Glutamatergic neuron (in vitro differentiated cells): ENCODE results near the gene JPH3. TPM values are rescaled to one million over a fixed set of nuclear protein-coding genes. Genes with fewer than 3 reads are reported as not detected.
A peak's percentile ranks its signal among the peaks of the same experiment; 100 is the strongest.

ENCODE experiments used
- DNase-seq: peaks from one replicate; pipeline ENCODE4 v3.0.0; 2022
- H3K27ac Mint-ChIP-seq: one replicate; pipeline ENCODE4 v1.8.0; 2020; ENCODE audit warnings: mild to moderate bottlenecking, mixed read lengths, inconsistent platforms; ENCODE audit not compliant: unreplicated experiment
- H3K27me3 Mint-ChIP-seq: one replicate; pipeline ENCODE4 v1.8.0; 2020; ENCODE audit warnings: mild to moderate bottlenecking, moderate library complexity, mixed read lengths, inconsistent platforms; ENCODE audit not compliant: unreplicated experiment
- H3K36me3 Mint-ChIP-seq: one replicate; pipeline ENCODE4 v1.8.0; 2020; ENCODE audit warnings: mild to moderate bottlenecking, mixed read lengths, inconsistent platforms; ENCODE audit not compliant: unreplicated experiment
- H3K4me1 Mint-ChIP-seq: one replicate; pipeline ENCODE4 v1.8.0; 2020; ENCODE audit warnings: mild to moderate bottlenecking, low read depth, mixed read lengths, inconsistent platforms; ENCODE audit not compliant: unreplicated experiment
- H3K4me3 Mint-ChIP-seq: one replicate; pipeline ENCODE4 v1.8.0; 2020; ENCODE audit warnings: mild to moderate bottlenecking, mixed read lengths, inconsistent platforms; ENCODE audit not compliant: unreplicated experiment
- H3K9me3 Mint-ChIP-seq: one replicate; pipeline ENCODE4 v1.8.0; 2020; ENCODE audit warnings: mild to moderate bottlenecking, moderate library complexity, mixed read lengths, inconsistent platforms; ENCODE audit not compliant: unreplicated experiment
- CTCF ChIP-seq: fragments of 200-600 bp; sonication (generic); IDR thresholded peaks from one replicate; pipeline ENCODE4 v1.5.0; 2021; ENCODE audit not compliant: partially characterized antibody, unreplicated experiment
- total RNA-seq: library from RNA; stranded (reverse); fragmentation: NEBNext Ultra II Directional; extraction: Animal tissue kit (Norgen Biotek cat#: 25700); gene quantifications from one replicate; pipeline ENCODE4 v1.2.1, GENCODE V29; 2021; ENCODE audit not compliant: unreplicated experiment

The JPH3 gene
- total RNA-seq, 1 donor from 2014 or later = 10.5 TPM

DNA sequence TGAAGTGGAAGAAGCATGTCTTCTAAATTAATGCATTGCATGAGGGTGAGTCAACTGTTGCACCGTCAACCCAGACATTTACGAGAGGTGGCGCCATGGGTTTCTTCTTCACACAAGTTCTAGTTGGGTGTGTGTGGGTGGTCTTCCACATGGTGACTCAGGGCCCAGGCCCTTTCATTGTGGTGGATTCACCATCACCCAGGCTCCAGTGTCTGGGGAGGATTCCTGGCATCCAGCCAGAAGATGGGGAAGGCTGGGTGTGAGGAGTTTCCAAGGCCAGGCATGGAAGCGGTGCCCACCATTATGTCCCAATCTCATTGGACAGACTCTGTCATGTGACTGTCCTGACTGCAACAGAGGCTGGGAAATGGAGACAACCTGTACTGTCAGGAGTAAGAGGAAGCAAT is 21.4 kb upstream of the JPH3 start:
- no peak for TF ChIP-seq CTCF
- peaks cover 11% of the 10 kb centered on the region for H3K4me1 Mint-ChIP-seq
- H3K27me3 Mint-ChIP-seq = peaks cover 8% of the 10 kb centered on the region
- no peak overlapping the region for H3K4me3 Mint-ChIP-seq
- no peaks in the 10 kb centered on the region for H3K36me3 Mint-ChIP-seq
- H3K9me3 Mint-ChIP-seq = no peaks in the 10 kb centered on the region
- DNase-seq = no peak
- no peak overlapping the region for H3K27ac Mint-ChIP-seq

DNA sequence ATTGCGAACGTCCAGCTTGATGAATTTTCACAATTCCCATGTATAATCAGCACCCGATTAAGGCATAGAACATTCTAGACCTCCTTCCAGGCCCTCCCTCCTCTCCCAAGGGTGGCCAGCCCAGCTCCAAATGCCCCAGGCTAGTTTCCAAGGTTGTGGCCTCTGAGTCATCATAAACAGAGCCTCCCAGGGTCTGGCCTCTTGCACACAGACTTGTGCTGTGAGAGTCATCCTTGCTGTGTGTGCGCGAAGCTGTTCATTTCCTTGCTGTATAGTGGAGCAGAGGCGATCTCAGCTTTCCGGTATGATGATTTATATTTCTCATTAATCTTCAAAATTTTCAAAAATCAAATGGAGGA is 20.5 kb upstream of the JPH3 start:
- peaks cover 13% of the 10 kb centered on the region for H3K27me3 Mint-ChIP-seq
- DNase-seq = no peak
- H3K27ac Mint-ChIP-seq = peak overlapping the region; percentile 34
- H3K4me3 Mint-ChIP-seq = no peak overlapping the region
- peaks cover 16% of the 10 kb centered on the region for H3K4me1 Mint-ChIP-seq
- H3K9me3 Mint-ChIP-seq = no peaks in the 10 kb centered on the region
- H3K36me3 Mint-ChIP-seq = no peaks in the 10 kb centered on the region
- no peak for TF ChIP-seq CTCF

GRCh38 chr16:87582216-87582965 is 19.9 kb upstream of the JPH3 start:
- Mint-ChIP-seq H3K27ac (peak overlapping the region; percentile 34), H3K4me3 (no peak overlapping the region), H3K9me3 (no peaks in the 10 kb centered on the region), H3K36me3 (no peaks in the 10 kb centered on the region), H3K4me1 (peaks cover 16% of the 10 kb centered on the region), H3K27me3 (peaks cover 13% of the 10 kb centered on the region)
- peak; percentile 37 for DNase-seq
- no peak for TF ChIP-seq CTCF

DNA sequence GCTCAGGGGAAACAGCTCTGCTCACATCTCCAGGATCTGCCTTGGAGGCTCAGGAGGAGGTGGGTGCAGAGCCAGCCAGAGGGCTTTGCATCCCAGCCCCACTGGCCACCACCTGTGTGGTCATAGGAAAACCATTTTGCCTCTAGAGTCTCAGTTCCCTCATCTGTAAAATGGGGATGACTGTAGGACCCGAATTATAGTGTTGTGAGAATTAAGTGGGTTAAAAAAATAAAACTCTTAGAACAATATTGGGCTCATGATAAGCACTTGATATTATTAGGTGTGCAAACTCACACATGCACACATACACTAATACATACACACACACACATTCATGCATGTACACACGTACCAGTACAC is 19.4 kb upstream of the JPH3 start:
- Mint-ChIP-seq H3K9me3 (no peaks in the 10 kb centered on the region), H3K27ac (no peak overlapping the region), H3K27me3 (peaks cover 13% of the 10 kb centered on the region), H3K4me3 (no peak overlapping the region), H3K36me3 (no peaks in the 10 kb centered on the region), H3K4me1 (peaks cover 16% of the 10 kb centered on the region)
- DNase-seq = no peak
- TF ChIP-seq CTCF = no peak

- Mint-ChIP-seq H3K36me3 (no peaks in the 10 kb centered on the region), H3K4me1 (peaks cover 16% of the 10 kb centered on the region), H3K9me3 (no peaks in the 10 kb centered on the region), H3K27me3 (peaks cover 13% of the 10 kb centered on the region), H3K4me3 (no peak overlapping the region), H3K27ac (no peak overlapping the region)
- no peak for DNase-seq
- no peak for TF ChIP-seq CTCF
These were observed 18.7 kb upstream of the JPH3 start for GRCh38 chr16:87583453-87584131.
